GM18505 (cell line): ENCODE results near the gene CROCC2.
"Not testable (repeated sequence)": the region's sequence is repeated elsewhere in the genome, so short reads cannot be mapped to it uniquely, and the experiment has no call there.

Source experiments
- ATAC-seq: cut with Tn5 transposase; IDR thresholded peaks from one replicate; pipeline ENCODE4 v1.9.1; 2021; ENCODE audit not compliant: unreplicated experiment
- POLR2A ChIP-seq: IDR thresholded peaks from 4 replicates; pipeline ENCODE4 v1.6.1; 2011; ENCODE audit warnings: borderline replicate concordance; ENCODE audit not compliant: insufficient read depth, insufficient read length; ENCODE audit errors: extremely low read depth

Gene CROCC2

GRCh38 chr2:240967681-240968621, 61.8 kb downstream of the CROCC2 start:
- no peak for ATAC-seq

DNA sequence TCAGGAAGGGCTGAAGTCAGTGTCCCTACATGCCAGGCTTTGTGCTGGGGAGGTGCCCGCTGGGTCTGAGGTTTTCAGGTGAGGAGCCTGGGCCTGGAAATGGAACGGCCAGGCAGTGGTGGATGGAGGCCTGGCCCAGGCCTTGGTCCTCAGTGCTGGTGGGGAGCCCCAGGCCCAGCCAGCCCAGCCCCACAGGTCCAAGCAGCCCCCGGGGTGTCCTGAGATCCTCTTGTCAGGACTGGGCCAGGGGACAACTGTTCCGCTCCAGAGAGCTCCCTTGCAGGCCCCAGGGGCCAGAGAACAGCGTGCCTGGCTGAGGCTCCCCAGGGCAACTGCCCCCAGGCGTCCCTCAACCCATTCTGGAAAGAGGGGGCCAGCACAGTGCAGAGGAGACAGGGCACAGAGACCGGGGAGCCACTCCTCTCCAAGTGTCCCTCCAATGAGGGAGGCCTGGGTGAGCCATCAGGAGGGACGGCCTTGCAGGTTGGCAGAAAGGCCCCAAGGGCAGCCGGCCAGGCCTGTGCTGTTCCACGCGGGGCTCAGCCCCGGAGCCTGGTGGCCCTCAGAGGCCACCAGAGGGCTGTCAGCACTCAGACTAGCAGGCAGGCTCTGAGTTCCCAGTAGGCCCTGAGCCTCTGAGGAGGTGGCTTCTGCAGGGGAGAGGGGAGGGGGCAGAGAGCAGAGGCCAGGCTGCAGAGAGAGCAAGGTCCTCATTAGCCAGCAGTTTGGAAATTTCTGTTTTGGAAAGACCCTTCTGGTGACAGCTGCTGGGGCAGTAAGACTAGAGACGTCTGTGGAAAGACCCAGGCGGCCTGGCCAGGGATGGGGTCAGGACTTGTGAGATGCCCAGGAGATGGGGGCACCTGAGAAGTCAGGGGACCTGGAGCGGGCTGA, 62.8 kb downstream of the CROCC2 start:
- TF ChIP-seq POLR2A: no peak
- no peak for ATAC-seq

More at GRCh38 chr2:240967681-240968621, 61.8 kb downstream of the CROCC2 start:
- no peak for TF ChIP-seq POLR2A

- ATAC-seq: no peak
- TF ChIP-seq POLR2A: no peak
Measured at GRCh38 chr2:240970104-240970503, 64.0 kb downstream of the CROCC2 start.

GRCh38 chr2:240970816-240971215, 64.7 kb downstream of the CROCC2 start:
- ATAC-seq: no peak
- TF ChIP-seq POLR2A: no peak

GRCh38 chr2:240972201-240972600, 66.1 kb downstream of the CROCC2 start:
- TF ChIP-seq POLR2A: no peak
- no peak for ATAC-seq

DNA sequence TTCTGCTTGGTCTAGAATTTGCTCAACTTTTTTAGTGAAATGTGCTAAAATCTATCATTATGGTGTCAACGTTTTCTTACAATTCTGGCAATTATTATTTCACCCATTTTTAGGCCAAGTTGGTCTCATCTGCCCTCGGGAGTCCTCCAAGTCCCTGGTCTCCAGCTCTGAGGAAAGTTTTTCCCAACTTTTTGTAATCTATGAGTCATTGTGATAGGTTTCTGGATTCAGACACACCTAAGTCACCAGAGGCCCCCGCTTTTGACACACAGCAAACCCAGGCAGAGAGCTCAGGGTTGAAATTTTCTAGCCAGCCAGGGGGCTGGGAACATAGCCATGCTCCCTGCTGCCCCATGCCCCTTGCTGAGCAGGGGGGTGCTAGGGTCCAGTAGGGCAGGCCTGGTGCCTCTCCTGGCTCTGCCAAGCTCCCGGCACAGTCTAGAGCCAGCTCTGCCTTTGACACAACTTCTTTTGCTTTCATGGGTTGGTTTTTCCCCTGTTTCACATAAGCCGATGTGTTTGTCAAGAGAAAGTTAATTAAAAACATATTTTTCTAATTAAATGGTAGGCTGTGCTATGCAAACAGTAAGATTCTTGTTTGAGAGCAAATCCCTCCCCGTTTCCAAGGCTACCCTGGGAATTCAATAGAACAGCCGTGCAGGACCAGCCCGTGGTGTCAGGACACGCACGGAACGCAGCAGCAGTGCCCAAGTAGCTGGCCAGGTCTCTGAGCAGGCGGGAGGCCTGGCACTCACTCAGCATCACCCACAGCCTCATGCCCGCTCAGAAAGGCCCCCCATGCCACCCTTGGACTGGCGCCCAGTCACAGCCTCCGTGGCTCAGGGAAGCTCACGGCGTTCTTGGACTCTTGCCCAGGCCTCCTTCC, 66.7 kb downstream of the CROCC2 start:
- TF ChIP-seq POLR2A: no peak
- no peak for ATAC-seq

DNA sequence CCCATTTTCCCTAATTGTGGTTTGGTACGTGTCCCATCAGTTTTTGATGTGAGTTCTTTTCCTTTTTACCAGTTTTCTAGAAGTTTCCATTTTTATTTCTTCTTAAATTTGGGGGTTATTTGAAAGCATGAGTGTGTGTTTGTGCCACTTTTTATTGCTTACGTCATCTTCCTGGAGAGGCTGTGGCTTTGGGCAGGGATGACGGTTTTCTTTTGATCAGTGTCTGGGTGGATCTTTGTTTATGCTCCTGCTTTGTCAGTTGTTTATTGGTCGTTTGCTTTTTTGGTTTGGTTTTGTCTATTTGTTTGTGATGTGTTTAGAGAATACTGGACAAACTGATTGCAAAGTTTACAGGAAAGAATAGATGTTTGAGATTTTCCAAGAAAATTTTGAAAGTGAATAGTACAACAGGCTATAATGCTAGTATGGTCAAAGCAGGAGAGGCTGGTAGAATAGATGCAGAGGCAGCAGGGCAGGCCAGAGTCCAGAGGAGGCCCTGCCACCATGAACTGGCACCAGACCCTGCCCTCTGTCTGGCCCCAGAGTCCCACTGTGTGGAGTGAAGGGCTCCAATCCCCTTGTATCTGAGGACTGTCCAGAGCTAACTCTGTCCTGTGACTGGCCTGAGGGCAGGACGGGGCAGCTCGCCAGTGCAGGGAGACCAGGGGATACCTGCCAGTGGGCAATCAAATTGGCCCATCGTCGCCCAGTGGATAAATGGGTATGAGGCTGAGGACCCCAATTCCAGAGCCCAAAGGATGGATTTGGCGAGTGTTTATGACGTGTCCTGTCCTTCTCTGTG, 68.8 kb downstream of the CROCC2 start:
- ATAC-seq: no peak
- TF ChIP-seq POLR2A: no peak

DNA sequence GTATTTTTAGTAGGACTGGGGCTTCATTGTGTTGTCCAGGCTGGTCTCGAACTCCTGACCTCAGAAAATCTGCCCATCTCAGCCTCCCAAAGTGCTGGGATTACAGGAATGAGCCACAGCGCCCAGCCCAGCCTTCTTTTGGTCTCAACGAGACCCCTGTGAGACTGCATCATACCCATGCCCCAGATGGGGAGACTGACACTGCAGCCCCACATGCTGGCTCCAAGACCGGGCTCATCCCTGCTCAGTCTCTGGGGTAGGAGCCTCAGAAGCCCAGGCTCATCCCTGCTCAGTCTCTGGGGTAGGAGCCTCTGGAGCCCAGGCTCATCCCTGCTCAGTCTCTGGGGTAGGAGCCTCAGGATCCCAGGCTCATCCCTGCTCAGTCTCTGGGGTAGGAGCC, 69.8 kb downstream of the CROCC2 start:
- not testable (repeated sequence) for ATAC-seq

DNA sequence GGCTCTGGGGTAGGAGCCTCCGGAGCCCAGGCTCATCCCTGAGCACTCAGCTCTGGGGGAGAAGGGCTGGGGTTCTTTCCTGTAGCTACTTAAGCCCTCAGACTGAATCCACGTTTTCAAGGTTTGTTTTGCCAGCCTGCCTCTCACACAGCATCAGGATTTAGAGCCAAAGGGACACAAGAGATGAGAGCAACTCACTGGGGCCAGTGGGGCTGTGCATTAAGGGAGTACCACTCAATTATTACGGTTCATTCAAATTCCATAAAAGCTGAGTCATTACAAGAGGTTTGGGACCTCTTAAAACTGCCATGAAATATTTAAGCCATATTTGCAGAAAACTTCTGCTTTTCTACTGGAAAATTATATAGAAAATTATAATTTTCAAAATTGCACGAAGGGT, 75.1 kb downstream of the CROCC2 start:
- ATAC-seq: no peak

DNA sequence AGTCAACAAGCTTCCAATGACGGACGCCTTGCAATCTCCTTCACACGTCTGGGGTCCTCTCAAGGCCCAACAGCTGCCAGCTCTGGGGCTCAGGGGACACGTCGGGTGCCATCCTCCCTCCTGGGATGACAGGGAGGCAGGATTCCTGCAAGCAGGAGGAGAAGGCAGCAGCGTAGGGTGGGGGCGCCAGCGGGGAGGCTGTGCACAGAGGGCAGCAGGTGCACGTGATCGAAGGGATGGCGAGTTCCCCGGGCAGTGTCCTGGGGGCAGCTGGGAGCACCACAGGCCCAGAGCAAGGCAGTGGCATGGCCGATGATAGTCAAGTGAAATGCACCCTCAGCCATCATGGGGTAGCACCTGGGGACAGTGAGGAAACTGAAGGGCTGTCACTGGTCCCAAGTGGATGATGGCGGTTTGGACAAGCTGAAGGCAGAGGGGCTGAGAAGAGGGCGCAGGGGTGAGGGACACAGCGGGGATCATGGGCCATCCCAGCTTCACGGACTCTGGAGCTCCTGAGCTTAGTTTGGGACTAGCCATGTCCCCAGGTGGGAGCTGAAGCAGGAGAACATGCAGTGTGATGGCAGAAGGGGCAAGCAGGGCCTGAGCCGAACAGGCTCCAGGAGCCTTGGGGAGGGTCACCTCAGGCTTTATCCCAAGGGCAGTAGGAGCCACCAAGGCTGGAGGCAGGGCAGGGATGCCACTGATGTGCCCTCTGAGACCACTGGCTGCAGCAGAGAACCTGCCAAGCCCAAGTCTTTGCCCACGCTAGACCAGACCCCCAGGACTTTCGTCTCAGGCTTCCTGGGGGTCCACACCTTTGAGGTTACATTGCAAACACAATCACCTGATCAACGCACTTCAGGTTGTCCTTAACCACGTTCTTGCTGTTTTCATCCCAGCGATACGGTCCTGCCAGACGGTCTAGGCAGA, 76.0 kb downstream of the CROCC2 start:
- TF ChIP-seq POLR2A: no peak
- no peak for ATAC-seq

More for the DNA sequence above, 75.1 kb downstream of the CROCC2 start:
- TF ChIP-seq POLR2A: no peak

GRCh38 chr2:240982821-240983281, 76.7 kb downstream of the CROCC2 start:
- no peak for TF ChIP-seq POLR2A

More at GRCh38 chr2:240982821-240983281, 76.7 kb downstream of the CROCC2 start:
- no peak for ATAC-seq
